HepG2 (cell line): ENCODE data around the gene CPLANE2. TPM values are rescaled to one million over a fixed set of nuclear protein-coding genes. Genes with fewer than 3 reads are reported as not detected.

Experiments
- ATAC-seq: fragments of 200-7000 bp; cut with Tn5 transposase; 3 replicates; pipeline ENCODE4 v1.9.1; 2020; ENCODE audit warnings: mild to moderate bottlenecking, moderate library complexity
- BruUV-seq: library from RNA; stranded (reverse); fragments of 400-500 nt; replicated peaks from 2 replicates; lab custom pipeline; 2021; lab: Mats Ljungman, UMichigan
- CTCF ChIA-PET: fragments of 300-600 bp; formaldehyde crosslinking; extraction: SDS; loops from one replicate; lab custom pipeline; 2021; ENCODE audit warnings: low total read pairs, inconsistent platforms, low intra/inter-chr PET ratio; lab: Yijun Ruan, JAX
- POLR2A ChIA-PET: fragments of 350-600 bp; sonication (Branson Sonifier 250); formaldehyde crosslinking; loops from one replicate; lab custom pipeline; 2020; ENCODE audit warnings: antibody characterized with exemption, inconsistent platforms; lab: Yijun Ruan, JAX
- DNase-seq: peaks from one replicate; pipeline ENCODE4 v3.0.0-alpha.2; 2015; ENCODE audit warnings: low spot score
- FAIRE-seq: peaks from 3 replicates; lab custom pipeline; 2011; peaks lifted over from hg19 to GRCh38; lab: Jason Lieb, UNC
- H2AFZ ChIP-seq: one replicate; pipeline ENCODE4 v1.6.1; 2011; ENCODE audit warnings: low read length, inconsistent platforms
- H3K27ac ChIP-seq: fragments of 300-600 bp; 3 replicates; pipeline ENCODE4 v1.8.0; 2011; ENCODE audit warnings: mixed run types, mild to moderate bottlenecking, mixed read lengths, low read length, inconsistent platforms; ENCODE audit not compliant: insufficient read depth; ENCODE audit errors: extremely low read length
- H3K27me3 ChIP-seq, 2 experiments: fragments of 200-600 bp in 1 of 2; 2 replicates in 1 of 2; 3 replicates in 1 of 2; pipeline versions ENCODE4 v1.6.0 to v1.8.0; 2011; ENCODE audit warnings: low read length in 2 of 2, mild to moderate bottlenecking in 2 of 2, moderate library complexity in 2 of 2, inconsistent platforms in 1 of 2; ENCODE audit not compliant: insufficient read depth in 2 of 2, control insufficient read depth in 1 of 2
- H3K36me3 ChIP-seq, 2 experiments: fragments of 200-600 bp in 1 of 2; replicated peaks in 1 of 2; 2 replicates in 1 of 2; 3 replicates in 1 of 2; pipeline versions ENCODE4 v1.5.1 to v1.8.0; 2011; ENCODE audit warnings: low read length in 2 of 2, inconsistent platforms in 1 of 2; ENCODE audit not compliant: insufficient read depth in 2 of 2, control insufficient read depth in 1 of 2
- H3K4me1 ChIP-seq: 2 replicates; pipeline ENCODE4 v1.5.1; 2012; ENCODE audit warnings: low read length, inconsistent platforms; ENCODE audit not compliant: insufficient read depth
- H3K4me2 ChIP-seq: 2 replicates; pipeline ENCODE4 v1.6.0; 2011; ENCODE audit warnings: low read depth, low read length, inconsistent platforms
- H3K4me3 ChIP-seq, 3 experiments: fragments of 200-600 bp in 1 of 3; sonication (generic), shearing (Covaris generic) in 1 of 3; replicated peaks in 1 of 3; 2 replicates each; pipeline ENCODE4 v1.5.1; 2011 to 2016; ENCODE audit warnings: low read length in 3 of 3, inconsistent platforms in 2 of 3, low read depth in 2 of 3, mild to moderate bottlenecking in 2 of 3, control low read depth in 1 of 3, mixed read lengths in 1 of 3; ENCODE audit not compliant: insufficient read depth in 1 of 3
- H3K79me2 ChIP-seq: one replicate; pipeline ENCODE4 v1.6.1; 2011; ENCODE audit warnings: low read length, inconsistent platforms; ENCODE audit not compliant: insufficient read depth
- H3K9ac ChIP-seq: 2 replicates; pipeline ENCODE4 v1.6.0; 2011; ENCODE audit warnings: mild to moderate bottlenecking, low read depth, low read length, inconsistent platforms; ENCODE audit not compliant: insufficient read depth
- H3K9me3 ChIP-seq: 2 replicates; pipeline ENCODE4 v1.5.1; 2012; ENCODE audit warnings: mild to moderate bottlenecking, low read length
- H4K20me1 ChIP-seq: 2 replicates; pipeline ENCODE4 v1.6.0; 2011; ENCODE audit warnings: inconsistent platforms, mild to moderate bottlenecking, low read length, moderate library complexity; ENCODE audit not compliant: insufficient read depth
- ATAD3A ChIP-seq: sonication (generic); formaldehyde crosslinking; IDR thresholded peaks from 2 replicates; pipeline ENCODE4 v1.4.0; 2020; ENCODE audit warnings: missing genetic modification reagents
- NFE2 ChIP-seq: sonication (generic); formaldehyde crosslinking; IDR thresholded peaks from 2 replicates; pipeline ENCODE4 v1.4.0; 2020; ENCODE audit warnings: missing genetic modification reagents
- NFYB ChIP-seq: sonication (generic); formaldehyde crosslinking; IDR thresholded peaks from 2 replicates; pipeline ENCODE4 v1.4.0; 2020; ENCODE audit warnings: missing genetic modification reagents
- PITX1 ChIP-seq: sonication (generic); formaldehyde crosslinking; IDR thresholded peaks from 2 replicates; pipeline ENCODE4 v1.5.1; 2020; ENCODE audit warnings: mild to moderate bottlenecking, missing genetic modification reagents
- RBM22 ChIP-seq: fragments of 200-400 bp; formaldehyde crosslinking; optimal IDR thresholded peaks from 2 replicates; pipeline ENCODE3; 2017; ENCODE audit warnings: mild to moderate bottlenecking, low read length, moderate library complexity
- ZBTB14 ChIP-seq: sonication (generic); formaldehyde crosslinking; IDR thresholded peaks from 2 replicates; pipeline ENCODE4 v1.4.0; 2020; ENCODE audit warnings: missing genetic modification reagents
- ZNF136 ChIP-seq: sonication (generic); formaldehyde crosslinking; IDR thresholded peaks from 2 replicates; pipeline ENCODE4 v1.8.1; 2022; ENCODE audit warnings: low read depth, mild to moderate bottlenecking, moderate library complexity, missing genetic modification reagents
- ZNF781 ChIP-seq: sonication (generic); formaldehyde crosslinking; IDR thresholded peaks from 2 replicates; pipeline ENCODE4 v1.5.1; 2020; ENCODE audit warnings: borderline replicate concordance, mild to moderate bottlenecking, missing genetic modification reagents; ENCODE audit errors: not compliant biosample characterization
- WGBS: methylation state at CpG from one replicate; pipeline ENCODE4 v1.1.6; 2017; ENCODE audit warnings: low lambda C conversion rate; 5-methylcytosine and 5-hydroxymethylcytosine counted together
- in situ Hi-C: cut with HindIII; loops from 2 replicates; pipeline ENCODE4 v1.10.0; 2017; ENCODE audit warnings: low pct_unique_long_range_greater_than_20kb; ENCODE audit not compliant: extremely low pct_ligation_motif_present
- intact Hi-C: fragments of 100-400 bp; cut with micrococcal nuclease; formaldehyde crosslinking; loops from one replicate; pipeline ENCODE4 v1.10.0; 2022; ENCODE audit not compliant: unreplicated experiment
- polyA plus RNA-seq, 8 experiments: library from polyadenylated mRNA; depleted of rRNA in 3 of 8; stranded (reverse) in 7 of 8; unstranded in 1 of 8; fragments of >200 nt; fragmentation: Illumina TruSeq in 4 of 8; extraction: Trizol in 4 of 8; gene quantifications; 2 replicates each; pipeline versions ENCODE4 v1.2.1 to v1.2.3, GENCODE V29; 2011 to 2016; ENCODE audit warnings: low read depth in 4 of 8, missing spikeins in 1 of 8, mixed read lengths in 1 of 8; ENCODE audit not compliant: insufficient read depth in 1 of 8
- total RNA-seq, 5 experiments: library from RNA; depleted of rRNA; stranded (reverse); fragments of >200 nt; fragmentation: Illumina TruSeq; extraction: Trizol; gene quantifications; 2 replicates each; pipeline ENCODE4 v1.2.3, GENCODE V29; 2016; ENCODE audit warnings: low read depth in 1 of 5

The CPLANE2 gene
- total and polyA plus RNA-seq, 2 of the 13 experiments (the other 11 are each of a cell fraction or from before 2014, with no cell fraction given), result 0.29 to 1.6 TPM

DNA sequence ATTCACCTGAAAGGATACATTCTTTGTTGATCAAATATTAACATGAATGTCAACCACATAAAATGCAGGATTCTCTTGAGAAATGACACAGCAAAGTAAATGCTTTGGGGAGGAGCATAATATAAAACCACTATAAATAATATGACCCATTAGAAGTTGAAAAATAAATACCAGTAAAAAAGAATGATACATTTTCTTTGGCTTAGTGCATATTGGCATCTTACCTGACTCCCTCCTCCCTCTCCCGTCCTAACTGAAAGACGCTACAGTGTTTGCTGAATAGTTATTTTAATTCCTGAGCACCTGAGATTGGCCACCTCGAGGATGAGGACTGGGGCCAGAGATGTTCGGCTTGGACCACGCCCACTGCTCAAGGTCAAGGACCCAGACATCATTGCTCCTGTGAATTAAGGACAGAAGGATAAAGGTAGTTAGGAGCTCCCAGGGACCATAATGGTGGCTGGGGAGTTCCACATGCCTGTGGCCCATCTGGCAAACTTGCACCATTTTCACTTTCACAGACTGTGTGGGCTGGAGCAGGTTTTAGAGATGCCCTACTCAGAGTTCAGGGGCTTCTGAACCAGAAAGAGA, 16.4 kb upstream of the CPLANE2 start:
- no peak for DNase-seq
- ChIA-PET CTCF (no interaction called here), POLR2A (no interaction called here)
- Histone ChIP-seq H4K20me1 (no peaks in the 10 kb centered on the region), H3K27ac (no peak overlapping the region), H3K27me3 (no peaks in the 10 kb centered on the region), H3K4me3 (no peak overlapping the region), H3K4me1 (peaks cover 6% of the 10 kb centered on the region; the same call in 1 of the 2 replicates), H3K9ac (no peak overlapping the region), H3K4me2 (no peak overlapping the region), H3K79me2 (no peaks in the 10 kb centered on the region), H3K9me3 (no peaks in the 10 kb centered on the region), H2AFZ (no peak overlapping the region), H3K36me3 (peaks cover 12 to 71% of the 10 kb centered on the region in 2 experiments)
- FAIRE-seq, result no peak
- intact Hi-C loops (no loop called here), in situ Hi-C loops (no loop called here)
- BruUV-seq, result no TSS peak
- peak; percentile 27 for TF ChIP-seq RBM22
- TF ChIP-seq ZBTB14 (CRISPR knock-in tag), result no peak
- no peak for ATAC-seq
- WGBS, result 96% methylated on average over 5 of the region's 5 CpGs

- in situ Hi-C loops, result no loop called here
- intact Hi-C loops, result no loop called here
These were observed 15.9 kb upstream of the CPLANE2 start for GRCh38 chr1:16252912-16253311.

More at GRCh38 chr1:16252912-16253311, 15.9 kb upstream of the CPLANE2 start:
- CTCF ChIA-PET, result no interaction called here
- no peaks in the 10 kb centered on the region for H3K27me3 ChIP-seq
- POLR2A ChIA-PET, result no interaction called here
- H3K27ac ChIP-seq, result no peak overlapping the region
- H3K4me1 ChIP-seq, result peaks cover 6% of the 10 kb centered on the region; the same call in 1 of the 2 replicates
- ATAC-seq, result no peak
- no peaks in the 10 kb centered on the region for H3K79me2 ChIP-seq
- no peak overlapping the region for H3K9ac ChIP-seq
- no peak overlapping the region for H2AFZ ChIP-seq
- DNase-seq, result no peak
- H3K4me3 ChIP-seq, result no peak overlapping the region
- H3K9me3 ChIP-seq, result no peaks in the 10 kb centered on the region
- TF ChIP-seq ZNF136 (CRISPR knock-in tag) (no peak), ZNF781 (CRISPR knock-in tag) (no peak), PITX1 (CRISPR knock-in tag) (no peak), ATAD3A (CRISPR knock-in tag) (no peak), NFE2 (CRISPR knock-in tag) (no peak), NFYB (CRISPR knock-in tag) (no peak)
- no TSS peak for BruUV-seq
- no peak overlapping the region for H3K4me2 ChIP-seq
- peaks cover 12 to 71% of the 10 kb centered on the region in 2 experiments for H3K36me3 ChIP-seq
- WGBS, result 97% methylated on average over 2 of the region's 2 CpGs
- H4K20me1 ChIP-seq, result no peaks in the 10 kb centered on the region
- no peak for FAIRE-seq
